H1 (cell line): ENCODE results near the gene NDUFB8. TPM values are rescaled to one million over a fixed set of nuclear protein-coding genes. Genes with fewer than 3 reads are reported as not detected.

Experiments
- CTCF ChIA-PET: fragments of 300-600 bp; sonication (Branson Sonifier 250); formaldehyde crosslinking; loops from one replicate; lab custom pipeline; 2021; ENCODE audit not compliant: partially characterized antibody; lab: Charles Lee
- POLR2A ChIA-PET: fragments of 300-600 bp; sonication (Branson Sonifier 250); formaldehyde crosslinking; loops from one replicate; lab custom pipeline; 2021; ENCODE audit warnings: inconsistent platforms; ENCODE audit not compliant: partially characterized antibody; lab: Charles Lee
- DNase-seq, 2 experiments: peaks; one replicate each; pipeline versions ENCODE4 v3.0.0 to v3.0.0-alpha.2; 2010 to 2022; ENCODE audit warnings: low spot score in 2 of 2, low read depth in 1 of 2, mixed read lengths in 1 of 2
- FAIRE-seq: peaks from 2 replicates; lab custom pipeline; 2011; peaks lifted over from hg19 to GRCh38; lab: Jason Lieb, UNC
- H2AFZ ChIP-seq: 2 replicates; pipeline ENCODE4 v1.8.1; 2012; ENCODE audit warnings: low read length, inconsistent platforms
- H2AK5ac ChIP-seq: 2 replicates; pipeline ENCODE4 v1.6.1; 2013; ENCODE audit warnings: low read depth, low read length
- H2BK120ac ChIP-seq: replicated peaks from 2 replicates; pipeline ENCODE3; 2013; ENCODE audit warnings: low read depth, low read length, inconsistent platforms
- H2BK12ac ChIP-seq: 2 replicates; pipeline ENCODE4 v1.6.1; 2013; ENCODE audit warnings: low read depth, low read length
- H2BK15ac ChIP-seq: 2 replicates; pipeline ENCODE4 v1.6.1; 2013; ENCODE audit warnings: low read length
- H2BK20ac ChIP-seq: 2 replicates; pipeline ENCODE4 v1.6.1; 2013; ENCODE audit warnings: low read length
- H2BK5ac ChIP-seq: 2 replicates; pipeline ENCODE4 v1.6.1; 2013; ENCODE audit warnings: low read depth, low read length
- H3K14ac ChIP-seq: 2 replicates; pipeline ENCODE4 v1.6.1; 2013; ENCODE audit warnings: inconsistent platforms; ENCODE audit not compliant: insufficient read length
- H3K18ac ChIP-seq: 2 replicates; pipeline ENCODE4 v1.6.1; 2013; ENCODE audit warnings: low read length; ENCODE audit errors: extremely low read depth
- H3K23ac ChIP-seq: 2 replicates; pipeline ENCODE4 v1.6.1; 2013; ENCODE audit warnings: inconsistent platforms; ENCODE audit not compliant: insufficient read length
- H3K23me2 ChIP-seq: 2 replicates; pipeline ENCODE4 v1.6.1; 2013; ENCODE audit warnings: low read depth, low read length
- H3K27ac ChIP-seq: 2 replicates; pipeline ENCODE4 v1.6.1; 2011; ENCODE audit warnings: low read depth, low read length, inconsistent platforms
- H3K27me3 ChIP-seq, 4 experiments: replicated peaks in 1 of 4; 1 replicate in 1 of 4; 2 replicates in 3 of 4; pipeline versions ENCODE4 v1.6.1 to v1.8.1; 2011 to 2013; ENCODE audit warnings: low read length in 3 of 4, mild to moderate bottlenecking in 3 of 4, inconsistent platforms in 2 of 4, mixed read lengths in 2 of 4, moderate library complexity in 1 of 4; ENCODE audit not compliant: control insufficient read depth in 3 of 4, insufficient read depth in 3 of 4; ENCODE audit errors: extremely low read depth in 1 of 4
- H3K36me3 ChIP-seq, 4 experiments: 2 replicates each; pipeline versions ENCODE4 v1.6.1 to v1.8.1; 2011 to 2013; ENCODE audit warnings: mild to moderate bottlenecking in 4 of 4, low read length in 3 of 4, moderate library complexity in 2 of 4, control low read depth in 1 of 4, inconsistent platforms in 1 of 4; ENCODE audit not compliant: insufficient read depth in 4 of 4, control insufficient read depth in 2 of 4
- H3K4ac ChIP-seq: replicated peaks from 2 replicates; pipeline ENCODE3; 2013; ENCODE audit warnings: low read length, low read depth, mixed read lengths, inconsistent platforms; ENCODE audit not compliant: insufficient read length
- H3K4me1 ChIP-seq, 4 experiments: replicated peaks in 1 of 4; 1 replicate in 1 of 4; 2 replicates in 3 of 4; pipeline versions ENCODE4 v1.6.1 to v1.8.1; 2011 to 2013; ENCODE audit warnings: low read length in 3 of 4, inconsistent platforms in 2 of 4, mixed read lengths in 1 of 4; ENCODE audit not compliant: insufficient read depth in 4 of 4, control insufficient read depth in 3 of 4
- H3K4me2 ChIP-seq, 2 experiments: 2 replicates each; pipeline versions ENCODE4 v1.6.1 to v1.8.1; 2011 to 2013; ENCODE audit warnings: low read depth in 2 of 2, low read length in 2 of 2, control low read depth in 1 of 2, inconsistent platforms in 1 of 2, mild to moderate bottlenecking in 1 of 2; ENCODE audit not compliant: insufficient read depth in 1 of 2
- H3K4me3 ChIP-seq, 4 experiments: fragments of 200-600, 300-600 bp in 1 of 4; sonication (generic), shearing (Covaris generic), sonication (Bioruptor Twin) in 1 of 4; 2 replicates each; pipeline versions ENCODE4 v1.5.1 to v1.8.1; 2011 to 2016; ENCODE audit warnings: low read length in 4 of 4, low read depth in 3 of 4, control low read depth in 2 of 4, inconsistent platforms in 2 of 4, mild to moderate bottlenecking in 2 of 4, mixed read lengths in 1 of 4, moderate library complexity in 1 of 4; ENCODE audit not compliant: insufficient read depth in 2 of 4; ENCODE audit errors: extremely low read depth in 1 of 4
- H3K56ac ChIP-seq: replicated peaks from 2 replicates; pipeline ENCODE3; 2013; ENCODE audit warnings: low read depth, mild to moderate bottlenecking, mixed read lengths, low read length, inconsistent platforms; ENCODE audit not compliant: insufficient read length
- H3K79me1 ChIP-seq: 2 replicates; pipeline ENCODE4 v1.6.1; 2013; ENCODE audit warnings: low read depth, low read length, control low read depth
- H3K79me2 ChIP-seq, 2 experiments: 2 replicates each; pipeline versions ENCODE4 v1.6.1 to v1.8.1; 2012 to 2013; ENCODE audit warnings: low read length in 2 of 2, mild to moderate bottlenecking in 2 of 2, inconsistent platforms in 1 of 2; ENCODE audit not compliant: insufficient read depth in 2 of 2, control insufficient read depth in 1 of 2
- H3K9ac ChIP-seq, 4 experiments: replicated peaks in 1 of 4; 1 replicate in 1 of 4; 2 replicates in 3 of 4; pipeline versions ENCODE4 v1.6.1 to v1.8.1; 2011 to 2013; ENCODE audit warnings: low read depth in 3 of 4, low read length in 3 of 4, control low read depth in 2 of 4, mild to moderate bottlenecking in 2 of 4, moderate library complexity in 2 of 4, inconsistent platforms in 1 of 4; ENCODE audit errors: extremely low read depth in 1 of 4
- H3K9me3 ChIP-seq, 2 experiments: 2 replicates each; pipeline versions ENCODE4 v1.6.1 to v1.8.1; 2012 to 2013; ENCODE audit warnings: mild to moderate bottlenecking in 2 of 2, moderate library complexity in 2 of 2, control low read depth in 1 of 2, inconsistent platforms in 1 of 2, low read depth in 1 of 2, low read length in 1 of 2, mixed read lengths in 1 of 2; ENCODE audit not compliant: insufficient read depth in 2 of 2
- H4K20me1 ChIP-seq, 2 experiments: replicated peaks in 1 of 2; 2 replicates each; pipeline versions ENCODE3 to v1.8.1; 2011 to 2013; ENCODE audit warnings: inconsistent platforms in 2 of 2, low read length in 2 of 2, mild to moderate bottlenecking in 1 of 2; ENCODE audit not compliant: insufficient read depth in 2 of 2, control insufficient read depth in 1 of 2
- H4K5ac ChIP-seq: 2 replicates; pipeline ENCODE4 v1.6.1; 2013; ENCODE audit warnings: low read length, low read depth, mixed read lengths, inconsistent platforms; ENCODE audit not compliant: insufficient read length
- H4K8ac ChIP-seq: 2 replicates; pipeline ENCODE4 v1.8.0; 2013; ENCODE audit warnings: mild to moderate bottlenecking, moderate library complexity, low read length, inconsistent platforms; ENCODE audit not compliant: insufficient read depth; ENCODE audit errors: extremely low read depth
- H4K91ac ChIP-seq: replicated peaks from 2 replicates; pipeline ENCODE3; 2013; ENCODE audit warnings: low read length, mixed read lengths, inconsistent platforms; ENCODE audit not compliant: insufficient read length
- BRCA1 ChIP-seq: IDR thresholded peaks from 2 replicates; pipeline ENCODE4 v1.6.1; 2012; ENCODE audit warnings: low read depth, low read length, improper control_type of control experiment
- CEBPB ChIP-seq: IDR thresholded peaks from 2 replicates; pipeline ENCODE4 v1.6.1; 2012; ENCODE audit warnings: low read depth, low read length
- CTCF ChIP-seq, 3 experiments: IDR thresholded peaks; 1 replicate in 2 of 3; 2 replicates in 1 of 3; pipeline versions ENCODE4 v1.5.1 to v1.6.1; 2011; ENCODE audit warnings: low read length in 3 of 3, mild to moderate bottlenecking in 3 of 3, inconsistent platforms in 2 of 3, low read depth in 1 of 3, moderate library complexity in 1 of 3; ENCODE audit not compliant: insufficient read depth in 1 of 3; ENCODE audit errors: control extremely low read depth in 1 of 3
- KDM4A ChIP-seq: IDR thresholded peaks from one replicate; pipeline ENCODE4 v1.7.1; 2012; ENCODE audit warnings: low read depth, mild to moderate bottlenecking, moderate library complexity, low read length, inconsistent platforms; ENCODE audit not compliant: severe bottlenecking
- NRF1 ChIP-seq: IDR thresholded peaks from 2 replicates; pipeline ENCODE4 v1.6.1; 2011; ENCODE audit warnings: mild to moderate bottlenecking, low read depth, low read length, improper control_type of control experiment
- PHF8 ChIP-seq: fragments of 200-600 bp; sonication (generic); conservative IDR thresholded peaks from 2 replicates; pipeline ENCODE4 v1.7.1; 2012; ENCODE audit warnings: low read depth, mild to moderate bottlenecking, inconsistent platforms, low read length, moderate library complexity
- RFX5 ChIP-seq: IDR thresholded peaks from 2 replicates; pipeline ENCODE4 v1.6.1; 2011; ENCODE audit warnings: low read depth, low read length, improper control_type of control experiment, borderline replicate concordance
- SIN3A ChIP-seq, 2 experiments: IDR thresholded peaks in 1 of 2; conservative IDR thresholded peaks in 1 of 2; 2 replicates each; pipeline ENCODE4 v1.6.1; 2011 to 2012; ENCODE audit warnings: low read length in 2 of 2, improper control_type of control experiment in 1 of 2, low read depth in 1 of 2, mild to moderate bottlenecking in 1 of 2
- SP2 ChIP-seq: IDR thresholded peaks from 2 replicates; pipeline ENCODE4 v1.6.1; 2012; ENCODE audit warnings: mild to moderate bottlenecking, low read length, inconsistent platforms
- SRF ChIP-seq: IDR thresholded peaks from 2 replicates; pipeline ENCODE4 v1.6.1; 2011; ENCODE audit warnings: mild to moderate bottlenecking, low read depth, low read length, moderate library complexity
- TCF12 ChIP-seq: IDR thresholded peaks from 2 replicates; pipeline ENCODE4 v1.6.1; 2011; ENCODE audit warnings: low read depth, mild to moderate bottlenecking, low read length
- WGBS, 2 experiments: shearing (Covaris generic) in 1 of 2; methylation state at CpG; one replicate each; pipeline versions ENCODE4 v1.1.6 to v1.1.7; 2013 to 2015; ENCODE audit warnings: low lambda C conversion rate in 2 of 2, mixed read lengths in 2 of 2, inconsistent platforms in 1 of 2, low coverage in 1 of 2, missing lambda C conversion rate in 1 of 2; ENCODE audit not compliant: insufficient replicate concordance in 2 of 2, insufficient coverage in 1 of 2, insufficient read length in 1 of 2; ENCODE audit errors: extremely low coverage in 1 of 2, missing lambda C conversion rate in 1 of 2; 5-methylcytosine and 5-hydroxymethylcytosine counted together
- polyA plus RNA-seq, 7 experiments: library from polyadenylated mRNA; depleted of rRNA in 3 of 7; stranded (reverse) in 5 of 7; unstranded in 2 of 7; fragments of >200 nt in 5 of 7; fragments of 200-250 nt in 2 of 7; gene quantifications; 1 replicate in 5 of 7; 2 replicates in 1 of 7; 4 replicates in 1 of 7; pipeline versions ENCODE4 v1.2.1 to v1.2.3, GENCODE V29; 2011 to 2013; ENCODE audit warnings: missing spikeins in 2 of 7, mixed read lengths in 2 of 7
- total RNA-seq: library from RNA; stranded (reverse); fragmentation: NEBNext Ultra II Directional; extraction: Animal tissue kit (Norgen Biotek cat#: 25700); gene quantifications from 2 replicates; pipeline ENCODE4 v1.2.1, GENCODE V29; 2021

NDUFB8 gene
- total and polyA plus RNA-seq, 2 of the 8 experiments (the other 6 are each of a cell fraction or from before 2014, with no cell fraction given) = 175 to 455 TPM

- H2BK20ac ChIP-seq = no peak overlapping the region
- no peaks in the 10 kb centered on the region for H3K79me1 ChIP-seq
- H3K56ac ChIP-seq = no peak overlapping the region
- no peak overlapping the region for H3K9ac ChIP-seq
- no peak overlapping the region for H3K27ac ChIP-seq
- H4K91ac ChIP-seq = no peak overlapping the region
- H2BK120ac ChIP-seq = no peak overlapping the region
- H2AK5ac ChIP-seq = no peak overlapping the region
- CTCF ChIA-PET = interaction anchor here (0.7 to 2.3 kb wide), 6 partner anchors 10 to 303 kb away, joined by 3 to 9 read pairs (median 4); no protein-coding TSS in a partner anchor
- no peaks in the 10 kb centered on the region for H3K9me3 ChIP-seq
- no peak overlapping the region for H2AFZ ChIP-seq
- H3K23ac ChIP-seq = no peak overlapping the region
- POLR2A ChIA-PET = no interaction called here
- no peak overlapping the region for H3K18ac ChIP-seq
- H3K4me3 ChIP-seq = no peak overlapping the region
- peaks cover 0 to 4% (median 0%) of the 10 kb centered on the region in 4 experiments; a peak in 3 of 7 replicates for H3K27me3 ChIP-seq
- no peak overlapping the region for H4K5ac ChIP-seq
- H2BK5ac ChIP-seq = no peak overlapping the region
- no peaks in the 10 kb centered on the region for H3K36me3 ChIP-seq
- 90% methylated on average over 8 of the region's 8 CpGs; no CpG with 5 or more reads in 1 of the 2 experiments for WGBS, 2 experiments
- no peak overlapping the region for H4K8ac ChIP-seq
- FAIRE-seq (no peak), DNase-seq (no peak)
- H3K4ac ChIP-seq = no peak overlapping the region
- H3K4me1 ChIP-seq = no peaks in the 10 kb centered on the region
- no peak overlapping the region for H2BK12ac ChIP-seq
- H2BK15ac ChIP-seq = no peak overlapping the region
- peaks cover 2% of the 10 kb centered on the region; the same call in 1 of the 2 replicates for H3K23me2 ChIP-seq
- no peak overlapping the region for H3K14ac ChIP-seq
- H4K20me1 ChIP-seq = no peaks in the 10 kb centered on the region
- no peaks in the 10 kb centered on the region for H3K79me2 ChIP-seq
- no peak overlapping the region for H3K4me2 ChIP-seq
- TF ChIP-seq SIN3A (conservative IDR thresholded peaks at IDR 0.05 in 1 of 2, IDR thresholded peaks at IDR 0.05 in 1 of 2; ENCODE audit: low read depth in 1 of 2, low read length in 2 of 2) (no peak), KDM4A (no peak), CTCF (IDR thresholded peaks at IDR 0.05; ENCODE audit: control extremely low read depth in 1 of 3, insufficient read depth in 1 of 3, low read depth in 1 of 3, low read length in 3 of 3) (no peak), BRCA1 (no peak), PHF8 (no peak), SRF (no peak), SP2 (no peak), CEBPB (no peak), NRF1 (no peak), RFX5 (no peak), TCF12 (no peak)
Measured at GRCh38 chr10:100575585-100576281, 46.1 kb upstream of the NDUFB8 start.
